Liver (tissue), 9 donors: ENCODE data around the gene COPS8. TPM values are rescaled to one million over a fixed set of nuclear protein-coding genes. Genes with fewer than 3 reads are reported as not detected.

Experiments
- DNase-seq: peaks from one replicate; pipeline ENCODE4 v3.0.0-alpha.2; 2017; ENCODE audit warnings: low spot score
- H3K27ac ChIP-seq, 2 donors: one replicate each; pipeline ENCODE4 v1.7.0; 2013; ENCODE audit warnings: inconsistent platforms in 2 of 2, low read length in 2 of 2, control low read depth in 1 of 2, low read depth in 1 of 2, mild to moderate bottlenecking in 1 of 2
- H3K27me3 ChIP-seq, 4 donors: one replicate each; pipeline versions ENCODE4 v1.6.1 to v1.7.0; 2013; ENCODE audit warnings: low read length in 3 of 4, inconsistent platforms in 1 of 4, mild to moderate bottlenecking in 1 of 4, moderate library complexity in 1 of 4; ENCODE audit not compliant: control insufficient read depth in 4 of 4, insufficient read depth in 4 of 4
- H3K36me3 ChIP-seq, 4 donors: one replicate each; pipeline versions ENCODE4 v1.6.1 to v1.7.0; 2013; ENCODE audit warnings: low read length in 3 of 4, mild to moderate bottlenecking in 3 of 4, low read depth in 1 of 4, moderate library complexity in 1 of 4; ENCODE audit not compliant: control insufficient read depth in 4 of 4, insufficient read depth in 3 of 4
- H3K4me1 ChIP-seq, 4 donors: one replicate each; pipeline versions ENCODE4 v1.6.1 to v1.7.0; 2013; ENCODE audit warnings: low read length in 3 of 4, mild to moderate bottlenecking in 3 of 4, moderate library complexity in 1 of 4; ENCODE audit not compliant: control insufficient read depth in 4 of 4, insufficient read depth in 4 of 4
- H3K4me3 ChIP-seq, 3 donors: one replicate each; pipeline versions ENCODE4 v1.6.1 to v1.7.0; 2013; ENCODE audit warnings: low read length in 3 of 3, control low read depth in 1 of 3, low read depth in 1 of 3, mild to moderate bottlenecking in 1 of 3
- H3K9ac ChIP-seq, 2 donors: one replicate each; pipeline ENCODE4 v1.7.0; 2013; ENCODE audit warnings: low read length in 2 of 2, mild to moderate bottlenecking in 2 of 2, moderate library complexity in 2 of 2, control low read depth in 1 of 2, low read depth in 1 of 2
- H3K9me3 ChIP-seq, 4 donors: one replicate each; pipeline versions ENCODE4 v1.6.1 to v1.7.0; 2013; ENCODE audit warnings: low read length in 3 of 4; ENCODE audit not compliant: control insufficient read depth in 4 of 4
- CTCF ChIP-seq: fragments of 150-350 bp; IDR thresholded peaks from 2 replicates; pipeline ENCODE4 v1.5.1; 2017; ENCODE audit warnings: improper control_type of control experiment, low read depth, low read length; ENCODE audit not compliant: missing input control
- EGR1 ChIP-seq, 2 donors: IDR thresholded peaks; 2 replicates each; pipeline ENCODE4 v1.6.1; 2016 to 2018; ENCODE audit warnings: antibody characterized with exemption in 2 of 2, low read depth in 2 of 2
- FOXA2 ChIP-seq: IDR thresholded peaks from 2 replicates; pipeline ENCODE4 v1.6.1; 2016; ENCODE audit warnings: antibody characterized with exemption
- GABPA ChIP-seq, 2 donors: IDR thresholded peaks in 1 of 2; conservative IDR thresholded peaks in 1 of 2; 2 replicates each; pipeline ENCODE4 v1.6.1; 2016; ENCODE audit warnings: antibody characterized with exemption in 2 of 2, mild to moderate bottlenecking in 1 of 2, moderate library complexity in 1 of 2
- HNF4A ChIP-seq, 2 donors: conservative IDR thresholded peaks; 2 replicates each; pipeline ENCODE4 v1.6.1; 2016; ENCODE audit warnings: antibody characterized with exemption in 2 of 2, mild to moderate bottlenecking in 2 of 2
- HNF4G ChIP-seq: IDR thresholded peaks from 2 replicates; pipeline ENCODE4 v1.6.1; 2016; ENCODE audit warnings: antibody characterized with exemption
- JUND ChIP-seq, 2 donors: IDR thresholded peaks; 2 replicates each; pipeline ENCODE4 v1.6.1; 2016; ENCODE audit warnings: antibody characterized with exemption in 2 of 2
- MAX ChIP-seq: IDR thresholded peaks from 2 replicates; pipeline ENCODE4 v1.6.1; 2016; ENCODE audit warnings: antibody characterized with exemption
- NR2F2 ChIP-seq: IDR thresholded peaks from 2 replicates; pipeline ENCODE4 v1.6.1; 2016; ENCODE audit warnings: antibody characterized with exemption
- RAD21 ChIP-seq, 2 donors: IDR thresholded peaks; 2 replicates each; pipeline ENCODE4 v1.6.1; 2016; ENCODE audit warnings: antibody characterized with exemption in 2 of 2, mild to moderate bottlenecking in 2 of 2
- RXRA ChIP-seq, 2 donors: IDR thresholded peaks; 2 replicates each; pipeline ENCODE4 v1.6.1; 2017 to 2018; ENCODE audit warnings: antibody characterized with exemption in 2 of 2, mild to moderate bottlenecking in 1 of 2
- YY1 ChIP-seq: IDR thresholded peaks from 2 replicates; pipeline ENCODE4 v1.6.1; 2016; ENCODE audit warnings: antibody characterized with exemption, mild to moderate bottlenecking
- WGBS: extraction: QIAGEN DNeasy Blood & Tissue Kit; methylation state at CpG from one replicate; pipeline ENCODE4 v1.1.7; 2013; 5-methylcytosine and 5-hydroxymethylcytosine counted together
- polyA plus RNA-seq, 2 donors: library from polyadenylated mRNA; stranded (reverse) in 1 of 2; unstranded in 1 of 2; fragments of 200-250 nt in 1 of 2; fragments of >200 nt in 1 of 2; fragmentation: Nextera tagmentation in 1 of 2; extraction: Ambion mirVana in 1 of 2; gene quantifications; one replicate each; pipeline versions ENCODE4 v1.2.1 to v1.2.3, GENCODE V29; 2013 to 2015
- total RNA-seq, 2 donors: library from RNA; depleted of rRNA; stranded (reverse); fragments of >200 nt; gene quantifications; one replicate each; pipeline ENCODE4 v1.2.3, GENCODE V29; 2014
- TF ChIP-seq, protein P1 (sequence below): IDR thresholded peaks from 2 replicates; pipeline ENCODE4 v1.6.1; 2016; ENCODE audit warnings: antibody characterized with exemption
- TF ChIP-seq, protein P2 (sequence below): IDR thresholded peaks from 2 replicates; pipeline ENCODE4 v1.6.1; 2016; ENCODE audit warnings: antibody characterized with exemption
- TF ChIP-seq, protein P3 (sequence below): IDR thresholded peaks from 2 replicates; pipeline ENCODE4 v1.6.1; 2016; ENCODE audit warnings: antibody characterized with exemption, mild to moderate bottlenecking
- donor health status: healthy.
- donor health status: healthy.
- donor health status: healthy.
- donor health status: healthy.
- donor health status: healthy.

The COPS8 gene
- total and polyA plus RNA-seq, 4 donors, result 19.1 to 32.9 (median 20.1) TPM

DNA sequence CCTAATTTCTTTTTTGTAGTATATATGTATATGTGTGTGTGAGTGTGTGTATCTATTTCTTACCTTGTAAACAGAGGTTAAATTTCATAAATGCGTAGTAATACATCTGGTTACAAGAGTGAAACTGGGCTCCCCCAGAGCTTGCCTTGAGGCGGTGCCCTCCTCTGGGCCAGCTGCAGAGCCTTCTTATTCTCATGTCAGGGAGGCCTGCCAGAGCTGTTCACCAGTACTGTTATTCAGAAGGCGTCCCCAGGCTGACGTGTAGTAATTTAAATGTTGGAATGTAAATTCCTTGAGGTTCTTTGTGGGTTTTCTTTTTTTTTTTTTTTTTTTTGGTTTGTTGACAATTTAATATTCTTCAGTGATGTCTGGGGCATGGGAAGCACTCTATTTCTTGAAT lies 11.2 kb downstream of the COPS8 start:
- 95% methylated on average over 4 of the region's 4 CpGs for WGBS
- H3K9ac ChIP-seq, result no peak overlapping the region
- TF ChIP-seq YY1 (no peak), HNF4G (no peak)
- TF ChIP-seq, protein P1, sequence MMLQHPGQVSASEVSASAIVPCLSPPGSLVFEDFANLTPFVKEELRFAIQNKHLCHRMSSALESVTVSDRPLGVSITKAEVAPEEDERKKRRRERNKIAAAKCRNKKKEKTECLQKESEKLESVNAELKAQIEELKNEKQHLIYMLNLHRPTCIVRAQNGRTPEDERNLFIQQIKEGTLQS, result no peak
- TF ChIP-seq, protein P2, sequence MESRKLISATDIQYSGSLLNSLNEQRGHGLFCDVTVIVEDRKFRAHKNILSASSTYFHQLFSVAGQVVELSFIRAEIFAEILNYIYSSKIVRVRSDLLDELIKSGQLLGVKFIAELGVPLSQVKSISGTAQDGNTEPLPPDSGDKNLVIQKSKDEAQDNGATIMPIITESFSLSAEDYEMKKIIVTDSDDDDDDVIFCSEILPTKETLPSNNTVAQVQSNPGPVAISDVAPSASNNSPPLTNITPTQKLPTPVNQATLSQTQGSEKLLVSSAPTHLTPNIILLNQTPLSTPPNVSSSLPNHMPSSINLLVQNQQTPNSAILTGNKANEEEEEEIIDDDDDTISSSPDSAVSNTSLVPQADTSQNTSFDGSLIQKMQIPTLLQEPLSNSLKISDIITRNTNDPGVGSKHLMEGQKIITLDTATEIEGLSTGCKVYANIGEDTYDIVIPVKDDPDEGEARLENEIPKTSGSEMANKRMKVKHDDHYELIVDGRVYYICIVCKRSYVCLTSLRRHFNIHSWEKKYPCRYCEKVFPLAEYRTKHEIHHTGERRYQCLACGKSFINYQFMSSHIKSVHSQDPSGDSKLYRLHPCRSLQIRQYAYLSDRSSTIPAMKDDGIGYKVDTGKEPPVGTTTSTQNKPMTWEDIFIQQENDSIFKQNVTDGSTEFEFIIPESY, result no peak
- H3K4me3 ChIP-seq, result no peak overlapping the region
- no peak overlapping the region for H3K27ac ChIP-seq
- H3K4me1 ChIP-seq, result no peaks in the 10 kb centered on the region
- DNase-seq, result no peak
- H3K27me3 ChIP-seq, result no peaks in the 10 kb centered on the region
- peaks cover 5 to 67% (median 43%) of the 10 kb centered on the region in 4 donors for H3K36me3 ChIP-seq
- no peaks in the 10 kb centered on the region for H3K9me3 ChIP-seq

DNA sequence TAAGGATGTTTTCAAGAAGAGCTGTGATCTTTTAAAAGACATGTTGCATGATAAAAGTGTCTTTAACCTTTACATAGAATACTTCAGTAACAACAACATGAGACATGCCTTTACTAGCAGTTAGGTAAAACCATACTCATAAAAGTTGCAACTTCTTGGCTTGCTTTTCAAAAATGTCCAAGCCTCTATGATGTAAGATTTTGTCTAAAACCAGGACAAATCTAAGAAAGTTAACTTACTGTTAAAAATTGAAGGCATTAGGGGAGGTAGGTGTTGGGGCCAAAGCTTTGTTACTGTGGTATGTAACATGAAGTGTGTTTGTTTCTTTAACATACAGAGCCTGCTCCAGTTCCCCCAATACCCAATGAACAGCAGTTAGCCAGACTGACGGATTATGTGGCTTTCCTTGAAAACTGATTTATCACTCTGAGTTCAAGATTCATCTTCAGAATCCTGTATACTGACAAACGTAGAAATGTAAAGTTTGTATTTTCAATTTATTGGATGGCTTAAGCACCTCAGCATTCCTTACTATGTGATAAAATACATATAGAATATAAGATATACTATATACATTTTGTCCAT lies 11.7 kb downstream of the COPS8 start:
- H3K9ac ChIP-seq, result no peak overlapping the region
- DNase-seq, result no peak
- 93% methylated on average over 2 of the region's 2 CpGs for WGBS
- H3K4me3 ChIP-seq, result no peak overlapping the region
- H3K27me3 ChIP-seq, result no peaks in the 10 kb centered on the region
- no peaks in the 10 kb centered on the region for H3K9me3 ChIP-seq
- H3K27ac ChIP-seq, result no peak overlapping the region
- H3K36me3 ChIP-seq, result peaks cover 5 to 67% (median 44%) of the 10 kb centered on the region in 4 donors
- no peaks in the 10 kb centered on the region for H3K4me1 ChIP-seq
- TF ChIP-seq, protein P3, sequence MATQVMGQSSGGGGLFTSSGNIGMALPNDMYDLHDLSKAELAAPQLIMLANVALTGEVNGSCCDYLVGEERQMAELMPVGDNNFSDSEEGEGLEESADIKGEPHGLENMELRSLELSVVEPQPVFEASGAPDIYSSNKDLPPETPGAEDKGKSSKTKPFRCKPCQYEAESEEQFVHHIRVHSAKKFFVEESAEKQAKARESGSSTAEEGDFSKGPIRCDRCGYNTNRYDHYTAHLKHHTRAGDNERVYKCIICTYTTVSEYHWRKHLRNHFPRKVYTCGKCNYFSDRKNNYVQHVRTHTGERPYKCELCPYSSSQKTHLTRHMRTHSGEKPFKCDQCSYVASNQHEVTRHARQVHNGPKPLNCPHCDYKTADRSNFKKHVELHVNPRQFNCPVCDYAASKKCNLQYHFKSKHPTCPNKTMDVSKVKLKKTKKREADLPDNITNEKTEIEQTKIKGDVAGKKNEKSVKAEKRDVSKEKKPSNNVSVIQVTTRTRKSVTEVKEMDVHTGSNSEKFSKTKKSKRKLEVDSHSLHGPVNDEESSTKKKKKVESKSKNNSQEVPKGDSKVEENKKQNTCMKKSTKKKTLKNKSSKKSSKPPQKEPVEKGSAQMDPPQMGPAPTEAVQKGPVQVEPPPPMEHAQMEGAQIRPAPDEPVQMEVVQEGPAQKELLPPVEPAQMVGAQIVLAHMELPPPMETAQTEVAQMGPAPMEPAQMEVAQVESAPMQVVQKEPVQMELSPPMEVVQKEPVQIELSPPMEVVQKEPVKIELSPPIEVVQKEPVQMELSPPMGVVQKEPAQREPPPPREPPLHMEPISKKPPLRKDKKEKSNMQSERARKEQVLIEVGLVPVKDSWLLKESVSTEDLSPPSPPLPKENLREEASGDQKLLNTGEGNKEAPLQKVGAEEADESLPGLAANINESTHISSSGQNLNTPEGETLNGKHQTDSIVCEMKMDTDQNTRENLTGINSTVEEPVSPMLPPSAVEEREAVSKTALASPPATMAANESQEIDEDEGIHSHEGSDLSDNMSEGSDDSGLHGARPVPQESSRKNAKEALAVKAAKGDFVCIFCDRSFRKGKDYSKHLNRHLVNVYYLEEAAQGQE, result no peak
- TF ChIP-seq, protein P1, result no peak
- TF ChIP-seq HNF4G (no peak), GABPA (IDR thresholded peaks at IDR 0.05 in 1 of 2, conservative IDR thresholded peaks at IDR 0.05 in 1 of 2) (no peak), RXRA (IDR thresholded peaks at IDR 0.05) (no peak), NR2F2 (no peak), CTCF (no peak), FOXA2 (no peak), RAD21 (IDR thresholded peaks at IDR 0.05) (no peak), JUND (IDR thresholded peaks at IDR 0.05) (no peak), HNF4A (conservative IDR thresholded peaks at IDR 0.05) (no peak), EGR1 (IDR thresholded peaks at IDR 0.05; ENCODE audit: low read depth in 2 of 2) (no peak), MAX (no peak), YY1 (no peak)
- TF ChIP-seq, protein P2, result no peak
